Body of pancreas (tissue), 4 donors: ENCODE data around the gene DIAPH1. TPM values are rescaled to one million over a fixed set of nuclear protein-coding genes. Genes with fewer than 3 reads are reported as not detected.

Experiments
- ATAC-seq: fragments of 150-250 bp; one replicate; pipeline ENCODE4 v1.9.1; 2016
- DNase-seq, 4 donors: peaks; one replicate each; pipeline ENCODE4 v3.0.0-alpha.2; 2019
- H3K27ac ChIP-seq, 4 donors: fragments of 200-600 bp; sonication (generic); 1 replicate in 3 of 4; 2 replicates in 1 of 4; pipeline versions ENCODE4 v1.5.1 to v1.6.1; 2016 to 2019; ENCODE audit warnings: mild to moderate bottlenecking in 1 of 4, mixed read lengths in 1 of 4, moderate library complexity in 1 of 4
- H3K27me3 ChIP-seq, 2 donors: fragments of 200-600 bp; sonication (generic); one replicate each; pipeline ENCODE4 v1.6.0; 2016; ENCODE audit warnings: mild to moderate bottlenecking in 1 of 2
- H3K36me3 ChIP-seq, 2 donors: fragments of 200-600 bp; sonication (generic); replicated peaks in 1 of 2; 2 replicates each; pipeline ENCODE4 v1.5.1; 2016; ENCODE audit warnings: low read depth in 2 of 2; ENCODE audit not compliant: insufficient read depth in 1 of 2
- H3K4me1 ChIP-seq: fragments of 200-600 bp; sonication (generic); one replicate; pipeline ENCODE4 v1.6.0; 2016
- H3K4me3 ChIP-seq, 2 donors: fragments of 200-600 bp; sonication (generic); 1 replicate in 1 of 2; 2 replicates in 1 of 2; pipeline ENCODE4 v1.5.1; 2016 to 2019
- H3K9me3 ChIP-seq, 3 donors: fragments of 200-600 bp; sonication (generic); 1 replicate in 2 of 3; 2 replicates in 1 of 3; pipeline ENCODE4 v1.5.1; 2016
- POLR2A ChIP-seq, 3 donors: fragments of 450-650 bp; IDR thresholded peaks; one replicate each; pipeline ENCODE4 v1.6.1; 2016; ENCODE audit warnings: antibody characterized with exemption in 3 of 3, mild to moderate bottlenecking in 2 of 3
- WGBS, 2 donors: methylation state at CpG; one replicate each; pipeline ENCODE4 v1.1.5; 2017; 5-methylcytosine and 5-hydroxymethylcytosine counted together
- intact Hi-C: fragments of 100-400 bp; cut with DNase I; formaldehyde crosslinking; loops from one replicate; pipeline ENCODE4 v1.15.1; 2023
- small RNA-seq: library from RNA; depleted of rRNA; stranded (forward); fragments of <200 nt; gene quantifications from one replicate; pipeline ENCODE3, GENCODE V24; 2016
- total RNA-seq, 2 donors: library from RNA; depleted of rRNA; stranded (reverse); fragments of >200 nt; gene quantifications; one replicate each; pipeline ENCODE4 v1.1.0, GENCODE V29; 2016
- TF ChIP-seq, protein P1 (sequence below), 7 experiments: fragments of 450-650 bp in 4 of 7; fragments of 200-600 bp in 3 of 7; sonication (generic) in 3 of 7; IDR thresholded peaks; one replicate each; pipeline ENCODE4 v1.5.1; 2016 to 2019; ENCODE audit warnings: antibody characterized with exemption in 7 of 7

Gene DIAPH1
- total RNA-seq, 2 donors from 2014 or later, result 28.3 to 47.0 TPM

DNA sequence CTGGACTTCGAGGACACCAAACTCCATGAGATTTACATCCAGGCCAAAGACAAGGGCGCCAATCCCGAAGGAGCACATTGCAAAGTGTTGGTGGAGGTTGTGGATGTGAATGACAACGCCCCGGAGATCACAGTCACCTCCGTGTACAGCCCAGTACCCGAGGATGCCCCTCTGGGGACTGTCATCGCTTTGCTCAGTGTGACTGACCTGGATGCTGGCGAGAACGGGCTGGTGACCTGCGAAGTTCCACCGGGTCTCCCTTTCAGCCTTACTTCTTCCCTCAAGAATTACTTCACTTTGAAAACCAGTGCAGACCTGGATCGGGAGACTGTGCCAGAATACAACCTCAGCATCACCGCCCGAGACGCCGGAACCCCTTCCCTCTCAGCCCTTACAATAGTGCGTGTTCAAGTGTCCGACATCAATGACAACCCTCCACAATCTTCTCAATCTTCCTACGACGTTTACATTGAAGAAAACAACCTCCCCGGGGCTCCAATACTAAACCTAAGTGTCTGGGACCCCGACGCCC, 141.7 kb downstream of the DIAPH1 start:
- DNase-seq (no peak), ATAC-seq (no peak)
- Histone ChIP-seq H3K4me3 (no peak overlapping the region), H3K27me3 (no peaks in the 10 kb centered on the region), H3K4me1 (peaks cover 29% of the 10 kb centered on the region), H3K36me3 (no peaks in the 10 kb centered on the region), H3K27ac (no peak overlapping the region), H3K9me3 (no peaks in the 10 kb centered on the region)
- WGBS, 2 donors, result 42 to 59% methylated on average over 20 to 24 of the region's 24 CpGs
- intact Hi-C loops, result no loop called here
- TF ChIP-seq, protein P1, sequence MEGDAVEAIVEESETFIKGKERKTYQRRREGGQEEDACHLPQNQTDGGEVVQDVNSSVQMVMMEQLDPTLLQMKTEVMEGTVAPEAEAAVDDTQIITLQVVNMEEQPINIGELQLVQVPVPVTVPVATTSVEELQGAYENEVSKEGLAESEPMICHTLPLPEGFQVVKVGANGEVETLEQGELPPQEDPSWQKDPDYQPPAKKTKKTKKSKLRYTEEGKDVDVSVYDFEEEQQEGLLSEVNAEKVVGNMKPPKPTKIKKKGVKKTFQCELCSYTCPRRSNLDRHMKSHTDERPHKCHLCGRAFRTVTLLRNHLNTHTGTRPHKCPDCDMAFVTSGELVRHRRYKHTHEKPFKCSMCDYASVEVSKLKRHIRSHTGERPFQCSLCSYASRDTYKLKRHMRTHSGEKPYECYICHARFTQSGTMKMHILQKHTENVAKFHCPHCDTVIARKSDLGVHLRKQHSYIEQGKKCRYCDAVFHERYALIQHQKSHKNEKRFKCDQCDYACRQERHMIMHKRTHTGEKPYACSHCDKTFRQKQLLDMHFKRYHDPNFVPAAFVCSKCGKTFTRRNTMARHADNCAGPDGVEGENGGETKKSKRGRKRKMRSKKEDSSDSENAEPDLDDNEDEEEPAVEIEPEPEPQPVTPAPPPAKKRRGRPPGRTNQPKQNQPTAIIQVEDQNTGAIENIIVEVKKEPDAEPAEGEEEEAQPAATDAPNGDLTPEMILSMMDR (IDR thresholded peaks at IDR 0.05), result no peak
- TF ChIP-seq POLR2A (IDR thresholded peaks at IDR 0.05), result no peak

DNA sequence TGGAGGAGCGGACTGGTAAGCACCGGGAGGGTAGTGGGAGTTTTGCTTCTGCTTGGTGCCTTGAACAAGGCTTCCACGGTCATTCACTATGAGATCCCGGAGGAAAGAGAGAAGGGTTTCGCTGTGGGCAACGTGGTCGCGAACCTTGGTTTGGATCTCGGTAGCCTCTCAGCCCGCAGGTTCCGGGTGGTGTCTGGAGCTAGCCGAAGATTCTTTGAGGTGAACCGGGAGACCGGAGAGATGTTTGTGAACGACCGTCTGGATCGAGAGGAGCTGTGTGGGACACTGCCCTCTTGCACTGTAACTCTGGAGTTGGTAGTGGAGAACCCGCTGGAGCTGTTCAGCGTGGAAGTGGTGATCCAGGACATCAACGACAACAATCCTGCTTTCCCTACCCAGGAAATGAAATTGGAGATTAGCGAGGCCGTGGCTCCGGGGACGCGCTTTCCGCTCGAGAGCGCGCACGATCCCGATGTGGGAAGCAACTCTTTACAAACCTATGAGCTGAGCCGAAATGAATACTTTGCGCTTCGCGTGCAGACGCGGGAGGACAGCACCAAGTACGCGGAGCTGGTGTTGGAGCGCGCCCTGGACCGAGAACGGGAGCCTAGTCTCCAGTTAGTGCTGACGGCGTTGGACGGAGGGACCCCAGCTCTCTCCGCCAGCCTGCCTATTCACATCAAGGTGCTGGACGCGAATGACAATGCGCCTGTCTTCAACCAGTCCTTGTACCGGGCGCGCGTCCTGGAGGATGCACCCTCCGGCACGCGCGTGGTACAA, 142.5 kb downstream of the DIAPH1 start:
- peak overlapping the region; percentile 23 to 33 for H3K4me3 ChIP-seq
- 0 to 6% methylated on average over 12 to 58 of the region's 58 CpGs for WGBS, 2 donors
- DNase-seq (peak; percentile 52 to 70 (median 58)), ATAC-seq (peak; percentile 47)
- peaks cover 29% of the 10 kb centered on the region for H3K4me1 ChIP-seq
- no peaks in the 10 kb centered on the region for H3K9me3 ChIP-seq
- H3K27ac ChIP-seq, result peak overlapping the region; percentile 81 to 87 (median 84)
- intact Hi-C loops, result no loop called here
- peak in 2 of 3 donors; percentile 22 to 28 for TF ChIP-seq POLR2A (IDR thresholded peaks at IDR 0.05)
- TF ChIP-seq, protein P1 (IDR thresholded peaks at IDR 0.05), result no peak
- no peaks in the 10 kb centered on the region for H3K27me3 ChIP-seq
- H3K36me3 ChIP-seq, result no peaks in the 10 kb centered on the region

DNA sequence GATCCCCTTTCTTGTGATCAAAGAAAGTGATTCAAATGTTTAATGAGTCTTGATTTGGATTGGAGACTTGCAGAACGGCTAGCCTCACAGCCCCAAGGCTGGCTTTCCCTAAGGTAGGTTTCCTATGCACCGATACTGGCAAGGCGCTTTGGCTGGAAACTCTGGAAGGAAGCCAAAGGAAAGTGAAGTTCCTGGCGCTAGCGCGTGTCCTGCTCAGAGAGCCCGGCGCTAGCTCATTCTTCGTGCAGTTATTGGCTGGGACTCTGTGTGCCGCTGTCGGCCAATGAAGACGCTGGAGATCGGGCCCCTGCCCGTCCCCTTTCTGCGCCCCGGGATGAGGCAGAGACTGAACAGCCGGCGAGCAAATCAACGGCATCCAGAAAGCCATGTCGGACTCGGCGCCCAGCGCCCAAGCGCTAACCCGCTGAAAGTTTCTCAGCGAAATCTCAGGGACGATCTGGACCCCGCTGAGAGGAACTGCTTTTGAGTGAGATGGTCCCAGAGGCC, 143.1 kb downstream of the DIAPH1 start, which contains the start of gene PCDHGC3:
TSS of gene PCDHGC3 (plus strand) at position 342 of the 507 bp plus-strand sequence. CDS start at position 493, 151 bp downstream.
- peaks cover 29% of the 10 kb centered on the region for H3K4me1 ChIP-seq
- no peaks in the 10 kb centered on the region for H3K27me3 ChIP-seq
- 0 to 1% methylated on average over 9 to 28 of the region's 28 CpGs for WGBS, 2 donors
- intact Hi-C loops, result no loop called here
- H3K4me3 ChIP-seq, result peak within 1 kb of the TSS; percentile 23 to 33
- no peaks in the 10 kb centered on the region for H3K9me3 ChIP-seq
- H3K27ac ChIP-seq, result peak within 1 kb of the TSS; percentile 81 to 87 (median 84)
- DNase-seq (peak; percentile 90 to 95 (median 95)), ATAC-seq (peak; percentile 99)
- peak; percentile 74 to 87 (median 86) for TF ChIP-seq POLR2A (IDR thresholded peaks at IDR 0.05)
- TF ChIP-seq, protein P1 (IDR thresholded peaks at IDR 0.05), result peak in 4 of 7 experiments; percentile 15 to 51 (median 32)
- H3K36me3 ChIP-seq, result no peaks in the 10 kb centered on the region

DNA sequence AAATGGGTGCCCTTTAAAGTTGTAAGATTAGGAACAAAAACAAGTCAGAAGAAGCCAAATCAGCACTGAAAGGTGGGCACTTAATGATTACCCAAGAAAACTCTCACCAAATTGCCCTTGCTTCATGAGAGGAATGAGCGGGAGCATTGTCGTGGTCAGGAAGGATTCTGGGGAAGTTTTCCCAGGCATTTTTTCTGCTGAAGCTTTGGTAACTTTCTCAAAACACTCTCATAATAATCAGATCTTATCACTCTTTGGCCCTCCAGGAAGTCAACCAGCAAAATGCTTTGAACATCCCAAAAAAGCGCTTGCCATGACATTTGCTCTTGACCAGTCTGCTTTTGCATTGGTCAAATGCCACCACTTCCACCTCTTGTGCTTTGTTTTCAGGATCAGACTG, 153.4 kb downstream of the DIAPH1 start:
- intact Hi-C loops, result no loop called here
- Histone ChIP-seq H3K36me3 (no peaks in the 10 kb centered on the region), H3K4me3 (no peak overlapping the region), H3K27ac (no peak overlapping the region), H3K9me3 (no peaks in the 10 kb centered on the region), H3K27me3 (no peaks in the 10 kb centered on the region), H3K4me1 (no peaks in the 10 kb centered on the region)
- DNase-seq (no peak), ATAC-seq (no peak)
- WGBS, 2 donors, result 91 to 98% methylated on average over 3 of the region's 3 CpGs
- TF ChIP-seq, protein P1 (IDR thresholded peaks at IDR 0.05), result no peak
- no peak for TF ChIP-seq POLR2A (IDR thresholded peaks at IDR 0.05)

Small RNAs within 50 kb of the gene (small RNA-seq; reads per million reads assigned to genes)
- not detected for gene RPS27AP10

Other genes starting within 250 kb of the DIAPH1 start
- 10 to 100 TPM in 1 of 2 donors, 1 to 10 TPM in 1; 4.2 to 10.2 TPM for gene PCDHGB3, start 248.8 kb downstream of the DIAPH1 start, total RNA-seq
- gene PCDHGA6, start 245.1 kb downstream of the DIAPH1 start, total RNA-seq, result 10 to 100 TPM in 1 of 2 donors, 1 to 10 TPM in 1; 5.2 to 11.2 TPM
- gene PCDHGA7, start 236.3 kb downstream of the DIAPH1 start, total RNA-seq, result 1 to 10 TPM; 5.2 to 7.6 TPM
- 1 to 10 TPM; 3.6 to 4.9 TPM for gene PCDHGB4, start 231.3 kb downstream of the DIAPH1 start, total RNA-seq
- gene PCDHGA8, start 226.4 kb downstream of the DIAPH1 start, total RNA-seq, result 10 to 100 TPM in 1 of 2 donors, 1 to 10 TPM in 1; 4.2 to 10.2 TPM
- gene PCDHGB5, start 221.1 kb downstream of the DIAPH1 start, total RNA-seq, result 10 to 100 TPM in 1 of 2 donors, 1 to 10 TPM in 1; 7.8 to 15.2 TPM
- 1 to 10 TPM; 4.9 to 8.2 TPM for gene PCDHGA9, start 216.2 kb downstream of the DIAPH1 start, total RNA-seq
- gene PCDHGB6, start 211.0 kb downstream of the DIAPH1 start, total RNA-seq, result 1 to 10 TPM; 4.6 to 8.0 TPM
- gene PCDHGA10, start 206.0 kb downstream of the DIAPH1 start, total RNA-seq, result 1 to 10 TPM; 5.3 to 5.4 TPM
- 1 to 10 TPM; 7.0 to 7.9 TPM for gene PCDHGB7, start 201.3 kb downstream of the DIAPH1 start, total RNA-seq
- gene PCDHGA11, start 197.9 kb downstream of the DIAPH1 start, total RNA-seq, result 1 to 10 TPM; 4.9 to 6.9 TPM
- 1 to 10 TPM; 5.3 to 5.4 TPM for gene PCDHGA12, start 188.5 kb downstream of the DIAPH1 start, total RNA-seq
- gene PCDHGC3, start 143.0 kb downstream of the DIAPH1 start, total RNA-seq, result 10 to 100 TPM in 1 of 2 donors, 1 to 10 TPM in 1; 9.6 to 16.1 TPM
- gene PCDHGC4, start 134.0 kb downstream of the DIAPH1 start, total RNA-seq, result 1 to 10 TPM; 1.6 to 2.0 TPM
- 1 to 10 TPM; 2.0 to 3.1 TPM for gene PCDHGC5, start 129.9 kb downstream of the DIAPH1 start, total RNA-seq
- 10 to 100 TPM; 42.8 to 63.8 TPM for gene HDAC3, start 17.8 kb upstream of the DIAPH1 start, total RNA-seq
- 1 to 10 TPM; 2.9 to 8.9 TPM for gene RELL2, start 18.0 kb upstream of the DIAPH1 start, total RNA-seq
- gene FCHSD1, start 32.4 kb upstream of the DIAPH1 start, total RNA-seq, result 10 to 100 TPM; 34.8 to 40.9 TPM
- gene ARAP3, start 63.2 kb upstream of the DIAPH1 start, total RNA-seq, result 1 to 10 TPM; 3.9 to 4.6 TPM